HK-2 (cell line): ENCODE measurements around the gene NANS.
"Not testable (repeated sequence)": the region's sequence is repeated elsewhere in the genome, so short reads cannot be mapped to it uniquely, and the experiment has no call there.

Experiments
- DNase-seq: peaks from one replicate; pipeline ENCODE4 v3.0.0-alpha.2; 2018; ENCODE audit not compliant: unreplicated experiment

NANS gene, protein sequence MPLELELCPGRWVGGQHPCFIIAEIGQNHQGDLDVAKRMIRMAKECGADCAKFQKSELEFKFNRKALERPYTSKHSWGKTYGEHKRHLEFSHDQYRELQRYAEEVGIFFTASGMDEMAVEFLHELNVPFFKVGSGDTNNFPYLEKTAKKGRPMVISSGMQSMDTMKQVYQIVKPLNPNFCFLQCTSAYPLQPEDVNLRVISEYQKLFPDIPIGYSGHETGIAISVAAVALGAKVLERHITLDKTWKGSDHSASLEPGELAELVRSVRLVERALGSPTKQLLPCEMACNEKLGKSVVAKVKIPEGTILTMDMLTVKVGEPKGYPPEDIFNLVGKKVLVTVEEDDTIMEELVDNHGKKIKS

DNA sequence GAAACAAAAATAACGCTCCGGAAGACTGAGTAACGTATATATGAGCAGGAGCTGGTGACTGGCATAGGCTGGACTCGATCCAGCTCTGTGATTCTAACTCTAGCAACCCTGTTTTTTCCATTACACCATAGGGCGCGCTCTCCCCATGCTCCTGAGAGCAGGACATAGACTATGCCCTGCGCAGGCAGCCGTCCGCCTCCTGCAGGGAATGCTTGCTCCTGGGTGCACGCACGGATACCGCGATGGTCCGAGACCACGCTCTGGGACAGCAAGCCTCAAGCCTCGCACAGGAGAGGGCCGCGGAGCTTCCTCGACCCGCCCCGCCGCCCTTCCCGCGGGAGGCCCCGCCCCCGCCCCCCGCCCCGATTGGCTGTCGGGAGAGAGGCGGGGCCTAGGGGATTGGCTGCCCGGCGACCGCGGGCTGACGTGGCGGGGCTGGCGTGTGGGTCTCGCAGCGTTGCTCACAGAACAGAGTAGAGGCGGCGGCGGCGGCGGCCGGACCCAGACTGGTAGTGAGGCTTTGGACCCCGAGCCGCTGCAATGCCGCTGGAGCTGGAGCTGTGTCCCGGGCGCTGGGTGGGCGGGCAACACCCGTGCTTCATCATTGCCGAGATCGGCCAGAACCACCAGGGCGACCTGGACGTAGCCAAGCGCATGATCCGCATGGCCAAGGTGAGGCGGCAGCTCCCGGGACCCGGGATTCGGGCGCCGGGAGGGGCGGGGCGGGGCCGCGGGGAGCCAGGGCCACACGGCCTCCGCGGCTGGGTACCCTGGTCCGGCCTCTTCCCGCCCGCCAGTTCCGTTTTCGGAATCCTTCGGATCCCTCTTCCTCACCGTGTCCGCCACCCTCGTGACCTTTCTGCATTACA is at the start of gene NANS:
Gene NANS (plus strand): TSS at position 464 of the 869 bp plus-strand sequence. CDS start 77 bp downstream, at position 541.
- DNase-seq, result peak; percentile 95

DNA sequence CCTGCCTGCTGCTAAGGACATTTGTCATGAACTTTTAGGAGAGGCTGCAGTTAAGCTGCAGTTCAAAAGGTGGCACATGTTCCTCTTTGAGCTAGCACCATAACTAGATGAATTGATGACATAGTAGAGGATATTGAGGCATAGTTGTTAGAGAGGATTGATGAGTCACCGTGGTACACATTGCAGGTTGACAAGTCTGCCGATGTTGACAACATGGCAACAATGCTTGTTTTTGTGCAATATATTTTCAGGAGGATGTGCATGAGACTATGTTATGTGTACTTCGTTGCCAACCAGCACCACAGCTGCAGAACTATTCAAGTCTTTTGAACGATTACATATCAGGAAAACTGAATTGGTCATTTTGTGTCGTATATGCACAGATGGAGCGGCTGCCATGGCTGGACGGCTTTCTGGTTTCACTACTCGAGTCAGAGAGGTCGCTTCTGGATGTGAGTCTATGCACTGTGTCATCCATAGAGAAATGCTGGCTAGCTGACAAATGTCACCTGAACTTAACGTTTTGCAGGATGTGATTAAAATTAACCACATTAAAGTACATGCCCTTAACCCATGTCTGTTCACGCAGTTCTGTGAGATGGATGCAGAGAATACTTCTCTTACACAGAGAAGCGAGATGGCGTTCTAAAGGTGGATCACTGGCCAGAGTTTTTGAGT is 49.1 kb upstream of the NANS start:
- no peak for DNase-seq

DNA sequence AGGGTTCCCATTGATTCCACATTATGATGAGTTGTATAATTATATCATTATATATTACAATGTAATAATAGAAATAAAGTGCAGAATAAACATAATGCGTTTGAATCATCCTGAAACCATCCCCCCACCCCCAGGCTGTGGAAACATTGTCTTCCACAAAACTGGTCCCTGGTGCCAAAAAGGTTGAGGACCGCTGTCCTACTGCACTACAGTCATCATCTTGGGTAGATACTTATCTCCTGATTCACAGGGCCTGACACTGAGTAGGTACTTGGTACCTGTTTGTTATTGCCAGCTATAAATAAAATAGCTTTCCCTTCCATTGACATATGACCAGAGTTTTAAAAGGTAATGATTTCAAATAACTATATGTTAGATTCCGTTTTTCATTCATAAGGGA is 47.8 kb upstream of the NANS start:
- DNase-seq, result no peak

DNA sequence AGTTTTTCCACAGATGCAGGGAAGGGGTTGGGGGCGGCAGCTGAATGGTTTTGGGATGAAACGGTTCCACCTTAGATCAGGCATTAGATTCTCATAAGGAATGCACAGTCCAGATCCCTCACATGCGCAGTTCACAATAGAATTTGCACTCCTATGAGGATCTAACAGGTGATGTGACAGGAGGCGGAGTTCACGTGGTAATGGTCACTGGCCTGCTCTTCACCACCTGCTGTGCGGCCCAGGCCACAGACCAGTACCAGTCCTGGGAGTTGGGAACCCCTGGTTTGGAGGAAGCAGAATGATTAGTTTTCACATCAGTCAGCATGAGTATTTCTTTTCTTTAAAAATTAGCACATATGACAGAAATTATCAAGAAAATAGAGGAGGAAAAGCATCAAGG is 47.1 kb upstream of the NANS start:
- DNase-seq, result no peak

DNA sequence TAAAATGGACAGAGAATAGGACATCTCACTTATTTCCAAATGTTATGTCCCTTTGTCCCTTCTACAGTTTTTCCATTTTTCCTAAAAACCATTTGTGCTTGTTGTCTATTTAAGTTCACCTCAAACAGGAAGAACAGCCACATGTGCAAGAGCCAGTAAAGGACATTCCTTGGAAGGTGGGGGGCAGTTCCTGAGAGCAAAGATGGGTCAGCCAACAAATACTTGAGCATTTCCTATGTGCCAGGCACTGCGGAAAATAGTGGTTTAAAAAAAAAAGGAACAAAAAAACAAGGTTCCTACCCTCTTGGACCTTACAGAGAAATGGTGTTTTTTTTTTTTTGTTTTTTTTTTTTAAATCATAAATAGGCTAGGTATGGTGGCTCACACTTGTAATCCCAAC is 46.6 kb upstream of the NANS start:
- no peak for DNase-seq

DNA sequence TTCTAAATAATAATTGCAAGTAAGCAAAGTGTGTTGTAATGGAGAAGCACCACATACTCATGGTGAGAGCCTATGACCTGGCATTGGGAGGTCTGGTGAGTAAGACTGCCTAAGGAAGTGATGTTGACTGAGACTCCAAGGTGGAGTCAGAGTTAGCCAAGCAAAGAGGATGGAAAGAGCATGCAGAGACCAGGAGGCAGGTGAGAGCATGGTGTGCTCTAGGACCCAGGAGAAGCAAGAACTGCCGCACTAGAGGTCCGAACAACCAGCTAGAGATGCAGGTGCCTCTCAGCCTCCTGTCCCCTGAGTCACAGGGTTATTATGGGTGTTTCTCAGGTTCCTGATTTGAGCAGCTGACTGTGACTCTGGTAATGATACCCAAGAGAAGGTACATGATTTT is 46.1 kb upstream of the NANS start:
- peak; percentile 55 for DNase-seq

DNA sequence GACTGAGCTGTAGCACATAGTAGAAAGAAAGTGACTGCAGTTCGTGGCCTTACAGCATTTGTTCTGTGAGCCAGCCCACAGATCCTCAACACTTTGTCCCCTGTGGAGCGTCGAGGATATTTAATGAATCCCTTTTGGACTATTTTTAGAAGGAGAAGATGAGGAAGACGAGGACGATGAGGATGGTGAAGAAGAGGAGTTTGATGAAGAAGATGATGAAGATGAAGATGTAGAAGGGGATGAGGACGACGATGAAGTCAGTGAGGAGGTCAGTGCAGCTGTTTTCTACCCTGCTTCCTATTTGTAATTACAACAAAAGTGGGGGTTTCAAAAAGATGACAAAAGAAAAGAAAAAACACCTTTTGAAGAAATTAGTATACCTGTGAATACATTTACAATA is 45.4 kb upstream of the NANS start:
- DNase-seq, result no peak

DNA sequence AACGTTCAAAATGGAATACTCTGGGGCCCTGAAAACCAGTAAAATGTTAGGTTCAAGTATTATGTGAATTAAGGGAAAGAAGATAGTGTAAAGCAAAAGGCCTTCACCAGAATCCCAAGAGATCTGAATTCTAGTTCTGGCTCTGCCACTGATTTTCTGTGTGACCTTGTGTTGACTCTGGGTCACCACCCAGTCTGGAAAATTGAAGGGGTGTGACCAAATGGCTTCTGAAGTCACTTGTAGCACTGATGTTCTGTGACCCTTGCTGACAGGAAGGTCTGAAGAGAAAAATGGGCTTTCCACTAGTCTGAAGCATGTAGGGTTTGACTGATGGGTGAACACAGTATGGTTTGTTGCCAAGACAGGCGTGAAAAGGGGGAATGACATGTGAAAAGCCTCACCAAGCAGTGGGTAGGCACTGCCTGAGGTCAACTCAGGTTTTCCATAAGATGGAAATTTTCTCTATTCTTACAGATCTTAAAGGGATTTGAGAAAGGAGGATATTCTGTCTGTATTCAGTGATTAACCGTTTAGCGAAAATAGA is 40.3 kb upstream of the NANS start:
- DNase-seq, result no peak

DNA sequence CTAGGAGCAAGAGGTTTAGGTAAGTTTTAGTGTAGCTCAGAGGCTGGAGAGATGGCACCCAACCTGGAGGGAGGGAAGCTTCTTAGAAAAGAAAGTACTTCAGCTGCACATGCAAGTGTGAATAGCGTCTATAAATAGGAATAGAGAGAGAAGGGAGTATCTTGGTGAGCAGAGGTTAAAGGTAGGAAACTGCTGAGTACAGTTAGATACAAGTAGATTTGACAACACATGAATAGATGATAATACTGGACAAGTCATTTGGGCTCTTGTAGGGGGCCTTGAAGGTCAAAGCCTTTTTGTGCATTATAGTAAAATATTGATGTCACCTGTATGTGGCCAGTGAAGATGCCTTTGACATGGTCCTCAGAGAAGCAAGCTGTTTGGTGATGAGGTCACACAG is 39.2 kb upstream of the NANS start:
- no peak for DNase-seq

DNA sequence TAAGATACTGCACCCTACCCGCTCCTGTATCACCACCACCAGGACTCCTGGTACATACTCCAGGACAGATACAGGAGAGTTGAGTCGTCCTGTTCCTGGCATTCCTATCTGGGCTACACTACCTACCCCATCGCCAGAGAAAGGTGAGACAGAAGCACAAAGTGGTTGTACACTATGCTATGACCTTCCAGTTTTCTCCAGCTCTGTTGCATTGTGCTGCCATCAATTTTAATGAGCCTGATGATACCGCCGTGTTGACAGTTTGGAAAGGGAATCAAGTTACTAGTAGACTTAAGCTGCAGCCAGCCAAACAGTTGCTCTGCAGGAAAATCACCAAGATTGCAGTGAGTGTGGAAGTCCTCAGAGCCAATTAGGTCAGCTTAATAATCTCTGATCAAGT is 38.2 kb upstream of the NANS start:
- no peak for DNase-seq

DNA sequence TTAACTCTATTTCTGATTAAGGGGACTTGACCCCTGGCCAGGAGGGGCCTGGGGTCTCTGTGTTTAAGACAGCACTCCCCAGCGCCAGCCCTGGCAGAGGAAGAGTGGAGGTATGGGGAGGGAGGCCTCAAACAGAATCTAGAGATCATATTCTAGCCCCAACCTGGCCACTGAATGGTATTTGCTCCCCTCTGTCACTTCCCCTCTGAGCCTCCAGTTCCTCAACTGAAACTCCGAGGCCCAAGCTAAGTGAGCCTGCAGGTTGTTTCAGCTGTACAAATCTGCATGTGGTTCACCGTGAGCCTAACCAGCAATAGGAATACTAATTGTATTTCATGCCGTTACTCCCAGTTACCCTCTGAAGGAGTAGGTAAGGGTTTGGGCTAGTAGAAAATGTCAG is 37.4 kb upstream of the NANS start:
- DNase-seq, result no peak

DNA sequence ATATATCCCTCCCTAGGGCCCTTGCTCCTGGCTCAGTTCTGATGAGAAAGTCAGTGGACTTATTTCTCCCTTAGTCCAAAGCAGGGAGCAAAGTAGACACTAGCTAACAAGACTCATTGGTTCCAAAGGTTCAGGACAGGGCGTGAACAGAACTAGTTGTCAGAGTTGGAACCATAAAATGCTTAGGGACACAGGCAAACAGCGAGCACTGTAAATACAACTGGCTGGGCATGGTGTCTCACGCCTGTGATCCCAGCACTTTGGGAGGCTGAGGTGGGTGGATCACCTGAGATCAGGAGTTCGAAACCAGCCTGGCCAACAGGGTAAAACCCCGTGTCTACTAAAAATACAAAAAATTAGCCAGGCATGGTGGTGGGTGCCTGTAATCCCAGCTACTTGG is 36.7 kb upstream of the NANS start:
- not testable (repeated sequence) for DNase-seq

DNA sequence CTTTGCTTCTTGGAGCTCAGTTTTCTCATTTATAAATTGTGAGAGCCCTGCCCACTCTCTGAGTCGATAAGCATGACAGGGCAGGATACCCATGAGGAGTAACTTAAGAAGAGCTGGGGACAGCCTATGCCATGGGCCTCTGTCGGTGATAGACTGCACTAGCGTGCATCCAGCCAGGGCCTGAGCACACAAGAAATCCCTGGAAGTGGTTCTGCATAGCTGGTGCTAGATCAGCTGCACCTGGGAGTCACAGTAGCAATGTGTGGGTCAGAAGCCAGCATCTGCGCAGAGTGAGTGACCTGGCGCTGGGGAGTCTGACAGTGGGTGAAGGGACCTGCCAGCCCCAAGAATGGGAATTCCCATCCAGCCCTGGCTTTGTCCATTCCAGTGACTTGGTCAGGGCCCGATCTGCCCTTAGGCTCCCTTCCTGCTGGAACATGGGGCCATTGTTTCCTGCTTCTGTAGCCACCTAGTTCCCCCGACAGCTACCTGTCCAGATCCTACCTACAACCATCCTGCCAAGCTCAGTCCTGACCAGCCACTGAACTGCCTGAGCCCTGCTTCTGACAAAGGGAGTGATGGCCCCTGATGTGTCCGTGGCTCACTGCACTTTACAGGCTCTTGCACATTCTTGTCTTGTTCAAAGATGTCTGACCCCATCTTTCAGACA is 35.9 kb upstream of the NANS start:
- no peak for DNase-seq

DNA sequence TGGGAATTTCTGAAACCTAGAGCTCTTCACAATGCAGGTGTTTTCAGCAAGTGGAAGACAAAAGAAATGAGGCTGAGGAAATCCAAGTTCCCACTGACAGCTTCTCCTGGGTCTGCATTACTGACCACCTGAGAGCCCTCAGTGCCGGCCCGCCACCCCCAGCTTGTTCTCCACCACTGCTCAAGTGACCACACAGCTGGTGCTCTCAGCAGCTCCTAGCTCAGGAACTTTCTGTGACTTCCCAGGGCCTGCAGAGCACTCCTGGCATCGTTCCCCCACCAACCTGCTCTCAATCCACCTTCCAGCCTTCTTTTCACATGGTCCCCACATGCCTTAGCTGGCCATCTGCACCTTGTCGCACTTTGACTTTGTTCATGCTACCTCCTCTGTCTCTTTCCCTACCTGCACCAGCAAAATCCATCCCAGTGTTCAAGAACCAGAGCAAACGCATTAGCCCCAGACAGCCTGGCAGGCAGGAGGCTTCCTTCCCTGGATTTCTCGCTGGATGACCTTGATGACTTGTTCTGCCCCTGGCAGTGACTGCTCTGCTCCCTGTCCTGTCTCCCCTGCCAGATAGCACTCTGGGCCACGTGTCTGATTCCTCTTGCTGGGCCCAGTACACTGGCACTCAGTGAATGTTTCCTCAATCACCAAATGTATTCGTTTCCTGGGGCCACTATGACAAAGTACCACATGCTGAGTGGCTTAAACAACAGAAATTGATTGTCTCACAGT is 35.1 kb upstream of the NANS start:
- DNase-seq, result no peak

DNA sequence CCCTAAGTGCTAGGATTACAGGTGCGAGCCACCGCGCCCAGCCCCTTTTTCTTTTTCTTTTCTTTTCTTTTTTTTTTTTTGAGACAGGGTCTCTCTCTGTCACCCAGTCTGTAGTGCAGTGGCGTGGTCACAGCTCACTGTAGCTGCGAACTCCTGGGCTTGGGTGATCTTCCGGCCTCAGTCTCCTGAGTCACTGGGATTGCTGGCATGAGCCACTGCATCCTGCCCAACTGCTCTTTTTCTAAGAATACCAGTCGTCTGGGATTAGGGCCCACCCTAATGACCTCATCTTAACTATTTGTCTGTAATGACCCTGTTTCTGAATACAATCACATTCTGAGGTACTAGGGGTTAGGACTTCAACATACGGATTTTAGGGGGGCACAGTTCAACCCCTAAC is 34.1 kb upstream of the NANS start:
- DNase-seq, result no peak

DNA sequence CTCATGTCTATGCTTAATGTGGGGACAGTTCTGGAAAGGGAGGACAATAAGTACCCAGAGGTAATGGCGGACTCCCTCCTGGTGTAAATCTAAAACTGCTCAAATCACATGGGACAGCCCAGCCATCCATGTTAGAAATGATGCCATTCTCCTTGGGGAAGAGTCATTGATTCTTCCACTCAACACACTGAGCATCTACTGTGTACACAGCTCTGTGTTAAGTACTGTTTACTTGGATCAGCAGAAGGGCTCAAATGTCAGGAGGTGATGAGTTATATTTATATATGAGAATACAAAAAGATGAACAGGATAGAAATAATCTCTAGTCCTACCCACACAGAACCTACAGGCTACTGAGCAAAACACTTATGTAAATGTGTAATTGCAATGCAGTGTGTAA is 31.8 kb upstream of the NANS start:
- DNase-seq, result no peak

DNA sequence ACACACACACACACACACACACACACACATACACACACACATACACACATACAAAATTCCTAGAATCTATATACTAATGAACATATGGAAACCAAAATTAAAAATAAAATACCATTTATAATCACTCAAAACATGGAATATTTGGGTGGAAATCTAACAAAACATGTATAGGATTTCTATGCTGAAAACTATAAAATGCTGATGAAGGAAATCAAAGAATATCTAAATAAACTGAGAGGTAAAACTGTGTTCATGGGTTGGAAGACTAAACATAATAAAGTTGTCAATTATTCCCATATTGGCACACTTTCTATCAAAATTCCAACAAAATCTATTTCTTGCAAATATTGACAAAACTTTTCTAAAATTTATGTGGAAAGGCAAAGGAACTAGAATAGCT is 25.4 kb upstream of the NANS start:
- no peak for DNase-seq

DNA sequence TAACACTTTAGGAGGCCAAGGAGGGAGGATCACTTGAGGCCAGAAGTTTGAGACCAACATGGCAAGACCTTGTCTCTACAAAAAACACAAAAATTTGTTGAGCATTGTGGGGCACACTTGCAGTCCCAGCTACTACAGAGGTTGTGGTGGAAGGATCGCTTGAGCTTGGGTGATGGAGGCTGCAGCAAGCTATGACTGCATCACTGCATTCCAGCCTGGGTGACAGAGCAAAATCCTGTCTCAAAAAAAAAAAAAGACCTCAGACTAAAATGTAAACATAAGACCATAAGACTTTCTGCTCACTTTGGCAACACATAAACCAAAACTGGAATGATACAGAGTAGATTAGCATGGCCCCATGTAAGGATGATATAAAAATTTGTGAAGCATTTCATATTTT is 24.6 kb upstream of the NANS start:
- DNase-seq, result no peak

DNA sequence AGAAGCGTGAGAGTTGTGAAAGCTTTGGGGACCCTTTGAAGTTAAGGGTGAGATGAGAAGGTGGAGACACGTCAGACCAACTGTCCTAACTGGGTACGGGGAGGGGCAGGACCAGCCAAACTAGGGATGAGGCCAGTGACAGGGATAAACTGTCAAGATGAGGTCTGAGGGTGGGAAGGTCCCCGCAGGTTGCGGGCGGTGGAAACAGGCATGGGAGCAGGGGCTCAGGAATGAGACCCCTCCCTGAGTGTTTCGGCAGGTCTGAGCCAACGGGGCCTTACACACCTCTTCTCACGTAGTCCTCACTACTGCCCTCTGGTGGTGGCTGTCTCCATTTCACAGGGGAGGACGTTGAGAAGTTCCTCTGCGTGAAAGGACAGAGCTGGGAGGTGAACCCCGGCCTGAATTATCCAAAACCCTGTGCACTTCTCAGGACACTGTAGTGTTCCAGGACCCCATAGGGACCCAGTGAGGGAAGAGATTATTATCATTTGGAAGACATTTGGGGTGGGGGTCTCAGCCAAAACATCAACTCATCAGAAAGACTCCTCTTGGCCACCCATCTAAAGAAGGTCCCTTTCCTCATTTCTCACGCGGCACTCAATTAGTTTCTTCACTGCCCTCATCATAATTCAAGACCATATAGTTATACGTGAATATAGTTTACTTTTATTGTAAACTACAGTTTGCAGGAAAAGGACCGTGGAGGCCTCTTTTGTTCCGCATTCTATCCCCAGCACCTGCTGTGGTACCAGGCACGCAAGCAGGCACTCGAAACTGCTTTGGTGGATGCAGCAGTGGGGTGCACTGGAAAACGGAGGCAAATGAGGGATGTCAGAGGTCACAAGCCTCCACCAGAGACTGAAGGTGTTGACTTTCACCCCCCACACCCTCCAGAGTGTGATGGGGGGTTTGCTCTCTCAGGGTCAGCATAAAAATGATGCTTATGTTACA is 21.7 kb upstream of the NANS start:
- peak; percentile 42 for DNase-seq

DNA sequence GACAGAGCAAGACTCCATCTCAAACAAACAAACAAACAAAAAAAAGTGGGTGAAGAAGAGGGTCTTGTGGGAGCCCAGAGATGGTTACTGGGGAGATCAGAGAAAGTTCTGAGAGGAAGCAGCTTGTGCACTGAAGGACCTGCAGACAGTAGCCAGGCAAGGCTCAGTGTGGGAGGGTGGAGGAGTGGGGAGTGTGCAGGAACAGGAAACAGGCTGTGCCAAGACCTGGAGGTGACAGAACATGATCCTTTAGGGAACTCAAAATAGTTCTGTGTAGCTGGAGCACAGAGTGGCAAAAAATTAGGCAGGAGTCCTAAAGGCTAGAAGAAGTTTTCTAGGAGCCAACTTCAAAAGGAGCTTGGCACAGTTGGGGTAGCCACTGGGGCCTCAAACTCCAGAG is 19.2 kb upstream of the NANS start:
- no peak for DNase-seq
